SK-N-MC (cell line): Measurements from ENCODE around the gene PNKD.
"Not testable (repeated sequence)": the region's sequence is repeated elsewhere in the genome, so short reads cannot be mapped to it uniquely, and the experiment has no call there.

ENCODE experiments used
- DNase-seq: peaks from one replicate; pipeline ENCODE4 v3.0.0-alpha.2; 2011; ENCODE audit warnings: low read depth, low spot score
- H3K27ac ChIP-seq: fragments of 200-600 bp; sonication (generic); 2 replicates; pipeline ENCODE4 v1.5.1; 2016; ENCODE audit warnings: mixed run types
- H3K36me3 ChIP-seq: fragments of 200-600 bp; sonication (generic); 2 replicates; pipeline ENCODE4 v1.6.1; 2017; ENCODE audit warnings: antibody characterized with exemption, low read length, mixed read lengths; ENCODE audit not compliant: insufficient read depth
- H3K4me3 ChIP-seq: fragments of 200-600 bp; sonication (generic); 2 replicates; pipeline ENCODE4 v1.5.1; 2016
- H3K9ac ChIP-seq: fragments of 200-600 bp; sonication (generic); 2 replicates; pipeline ENCODE4 v1.8.0; 2017; ENCODE audit warnings: mixed run types, mixed read lengths; ENCODE audit not compliant: insufficient read length
- H3K9me3 ChIP-seq: fragments of 200-600 bp; sonication (generic); 2 replicates; pipeline ENCODE4 v1.6.1; 2017; ENCODE audit warnings: low read depth, mild to moderate bottlenecking, antibody characterized with exemption, low read length, moderate library complexity, mixed read lengths
- EZH2 ChIP-seq: fragments of 200-600 bp; sonication (generic); IDR thresholded peaks from one replicate; pipeline ENCODE4 v1.6.1; 2017; ENCODE audit warnings: antibody characterized with exemption
- FOXP2 ChIP-seq: optimal IDR thresholded peaks from 2 replicates; pipeline ENCODE3; 2011; ENCODE audit warnings: mild to moderate bottlenecking, moderate library complexity; ENCODE audit not compliant: insufficient read depth; ENCODE audit errors: extremely low read length, control extremely low read depth
- POLR2AphosphoS5 ChIP-seq: IDR thresholded peaks from 2 replicates; pipeline ENCODE4 v1.6.1; 2012; ENCODE audit warnings: mild to moderate bottlenecking, low read depth, low read length, borderline replicate concordance

The PNKD gene

GRCh38 chr2:218312267-218312756 is 42.0 kb downstream of the PNKD start:
- no peak for DNase-seq
- no peak for TF ChIP-seq FOXP2
- H3K36me3 ChIP-seq = no peaks in the 10 kb centered on the region
- H3K9ac ChIP-seq = no peak overlapping the region
- no peak overlapping the region for H3K27ac ChIP-seq
- no peak overlapping the region for H3K4me3 ChIP-seq
- no peaks in the 10 kb centered on the region for H3K9me3 ChIP-seq

- Histone ChIP-seq H3K36me3 (no peaks in the 10 kb centered on the region), H3K9ac (no peak overlapping the region), H3K9me3 (no peaks in the 10 kb centered on the region), H3K4me3 (no peak overlapping the region), H3K27ac (no peak overlapping the region)
- no peak for DNase-seq
- TF ChIP-seq POLR2AphosphoS5 = no peak
- no peak for TF ChIP-seq EZH2
- TF ChIP-seq FOXP2 = no peak
Measured at GRCh38 chr2:218313356-218313755, 43.0 kb downstream of the PNKD start.

GRCh38 chr2:218314764-218315163 is 44.4 kb downstream of the PNKD start:
- H3K36me3 ChIP-seq, H3K27ac ChIP-seq, H3K9me3 ChIP-seq, H3K9ac ChIP-seq, DNase-seq, H3K4me3 ChIP-seq: not testable (repeated sequence)

GRCh38 chr2:218315397-218315796 is 45.1 kb downstream of the PNKD start:
- H3K36me3 ChIP-seq = no peaks in the 10 kb centered on the region
- H3K27ac ChIP-seq = no peak overlapping the region
- TF ChIP-seq FOXP2 (no peak), EZH2 (no peak), POLR2AphosphoS5 (no peak)
- H3K9me3 ChIP-seq = no peaks in the 10 kb centered on the region
- H3K4me3 ChIP-seq = no peak overlapping the region
- H3K9ac ChIP-seq = no peak overlapping the region
- DNase-seq = no peak

GRCh38 chr2:218317303-218317630 is 46.9 kb downstream of the PNKD start:
- no peak for DNase-seq
- TF ChIP-seq FOXP2 (no peak), POLR2AphosphoS5 (no peak), EZH2 (no peak)
- no peak overlapping the region for H3K4me3 ChIP-seq
- no peak overlapping the region for H3K27ac ChIP-seq
- H3K36me3 ChIP-seq = no peaks in the 10 kb centered on the region
- H3K9me3 ChIP-seq = no peaks in the 10 kb centered on the region
- H3K9ac ChIP-seq = no peak overlapping the region

GRCh38 chr2:218317835-218318234 is 47.5 kb downstream of the PNKD start:
- no peaks in the 10 kb centered on the region for H3K36me3 ChIP-seq

GRCh38 chr2:218318241-218318640 is 47.9 kb downstream of the PNKD start:
- Histone ChIP-seq H3K4me3 (no peak overlapping the region), H3K9ac (no peak overlapping the region), H3K27ac (no peak overlapping the region), H3K36me3 (no peaks in the 10 kb centered on the region), H3K9me3 (no peaks in the 10 kb centered on the region)
- DNase-seq = no peak
- TF ChIP-seq POLR2AphosphoS5 (no peak), EZH2 (no peak), FOXP2 (no peak)

More at GRCh38 chr2:218317835-218318234, 47.5 kb downstream of the PNKD start:
- no peak for DNase-seq
- TF ChIP-seq EZH2 = no peak
- TF ChIP-seq FOXP2 = no peak
- no peak for TF ChIP-seq POLR2AphosphoS5
- Histone ChIP-seq H3K27ac (no peak overlapping the region), H3K4me3 (no peak overlapping the region), H3K9me3 (no peaks in the 10 kb centered on the region), H3K9ac (no peak overlapping the region)

- Histone ChIP-seq H3K9ac (no peak overlapping the region), H3K27ac (no peak overlapping the region; the same call in 1 of the 2 replicates), H3K36me3 (no peaks in the 10 kb centered on the region), H3K9me3 (no peaks in the 10 kb centered on the region), H3K4me3 (no peak overlapping the region)
- no peak for TF ChIP-seq EZH2
- TF ChIP-seq FOXP2 = no peak
- no peak for TF ChIP-seq POLR2AphosphoS5
- DNase-seq = no peak
Measured at GRCh38 chr2:218319813-218320365, 49.6 kb downstream of the PNKD start.

GRCh38 chr2:218320704-218321336 is 50.5 kb downstream of the PNKD start:
- peak overlapping the region; percentile 60 for H3K27ac ChIP-seq
- H3K9ac ChIP-seq = no peak overlapping the region
- H3K36me3 ChIP-seq = no peaks in the 10 kb centered on the region
- no peak for DNase-seq
- H3K9me3 ChIP-seq = no peaks in the 10 kb centered on the region
- no peak overlapping the region for H3K4me3 ChIP-seq
- TF ChIP-seq FOXP2 (no peak), POLR2AphosphoS5 (no peak), EZH2 (no peak)
